ENCODE results near the gene MIB2.

DNA sequence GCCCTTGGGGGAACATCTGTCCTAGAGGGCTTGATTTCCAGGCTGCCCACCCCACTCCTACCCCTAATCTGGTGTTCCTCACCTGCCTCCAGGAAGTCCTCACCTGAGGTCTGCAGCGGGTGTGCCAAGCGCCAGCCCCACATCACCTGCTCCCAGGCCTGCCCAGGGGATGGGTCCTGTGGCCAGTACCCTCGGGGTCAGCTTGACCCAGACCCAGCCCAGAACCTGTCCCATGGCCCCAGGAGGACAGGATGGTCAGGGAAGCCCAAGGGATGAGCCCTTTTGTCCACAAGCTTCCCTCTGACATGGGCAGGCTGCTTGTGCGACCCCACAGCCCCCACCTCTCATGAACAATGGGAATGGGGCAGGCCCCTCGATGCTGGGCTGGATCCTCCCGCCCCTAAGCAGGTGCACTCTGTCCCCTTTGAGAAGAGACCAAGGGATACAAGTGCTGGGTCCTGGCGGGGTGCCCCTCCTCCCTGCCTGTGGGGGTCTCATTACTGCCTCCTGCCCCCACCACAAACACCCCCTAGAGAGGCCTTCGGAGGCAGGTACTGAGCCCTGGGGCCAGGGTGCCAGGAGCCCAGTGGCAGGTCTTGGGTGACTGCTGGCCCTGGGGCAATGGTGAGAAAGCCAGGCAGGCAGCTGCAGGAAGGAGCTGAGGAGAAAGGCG is 3.2 kb downstream of the MIB2 start:
- TF ChIP-seq POLR2A (IDR thresholded peaks at IDR 0.05; ENCODE audit: low read depth, low read length): no peak
- no peak for TF ChIP-seq POLR2AphosphoS5 (IDR thresholded peaks at IDR 0.05; ENCODE audit: low read depth, low read length)

All from GM12892 (cell line).